HG03432 (cell line): ENCODE results near the gene USH2A.

Source experiments
- ATAC-seq: cut with Tn5 transposase; IDR thresholded peaks from one replicate; pipeline ENCODE4 v1.9.1; 2021; ENCODE audit warnings: mild to moderate bottlenecking, moderate library complexity; ENCODE audit not compliant: unreplicated experiment

The USH2A gene

GRCh38 chr1:216144661-216145450 lies 278.4 kb downstream of the USH2A start:
- no peak for ATAC-seq

- ATAC-seq, result no peak
Measured at GRCh38 chr1:216142921-216143320, 280.3 kb downstream of the USH2A start.

GRCh38 chr1:216140730-216141524 lies 282.3 kb downstream of the USH2A start:
- no peak for ATAC-seq

- ATAC-seq, result no peak
Measured at GRCh38 chr1:216124192-216124781, 299.0 kb downstream of the USH2A start.

- no peak for ATAC-seq
Measured at GRCh38 chr1:216123446-216124191, 299.6 kb downstream of the USH2A start.

GRCh38 chr1:216119600-216119999 lies 303.6 kb downstream of the USH2A start:
- ATAC-seq, result peak; percentile 68

GRCh38 chr1:216114180-216114579 lies 309.1 kb downstream of the USH2A start:
- no peak for ATAC-seq

GRCh38 chr1:216113181-216113580 lies 310.1 kb downstream of the USH2A start:
- ATAC-seq, result no peak

GRCh38 chr1:216111842-216112241 lies 311.4 kb downstream of the USH2A start:
- ATAC-seq, result no peak

- ATAC-seq, result no peak
Measured at GRCh38 chr1:216095400-216095799, 327.8 kb downstream of the USH2A start.

GRCh38 chr1:216090556-216090955 lies 332.7 kb downstream of the USH2A start:
- ATAC-seq, result no peak

GRCh38 chr1:216086678-216087077 lies 336.6 kb downstream of the USH2A start:
- ATAC-seq, result no peak

- ATAC-seq, result no peak
Measured at GRCh38 chr1:216081445-216081844, 341.8 kb downstream of the USH2A start.

- ATAC-seq, result no peak
Measured at GRCh38 chr1:216076751-216077150, 346.5 kb downstream of the USH2A start.

GRCh38 chr1:216075339-216075738 lies 347.9 kb downstream of the USH2A start:
- peak; percentile 60 for ATAC-seq

GRCh38 chr1:216073793-216074595 lies 349.3 kb downstream of the USH2A start:
- no peak for ATAC-seq

- no peak for ATAC-seq
Measured at GRCh38 chr1:216071262-216071661, 352.0 kb downstream of the USH2A start.

GRCh38 chr1:216064643-216065042 lies 358.6 kb downstream of the USH2A start:
- ATAC-seq, result no peak

GRCh38 chr1:216057947-216058346 lies 365.3 kb downstream of the USH2A start:
- no peak for ATAC-seq

- no peak for ATAC-seq
Measured at GRCh38 chr1:216057063-216057462, 366.2 kb downstream of the USH2A start.
